GM21447 (cell line): ENCODE results near the gene ZNF284.
"Not testable (repeated sequence)": the region's sequence is repeated elsewhere in the genome, so short reads cannot be mapped to it uniquely, and the experiment has no call there.

Experiments
- ATAC-seq: cut with Tn5 transposase; IDR thresholded peaks from one replicate; pipeline ENCODE4 v1.9.1; 2021; ENCODE audit not compliant: unreplicated experiment

Gene ZNF284

GRCh38 chr19:44109458-44109857 lies 37.5 kb downstream of the ZNF284 start:
- no peak for ATAC-seq

- ATAC-seq, result no peak
Observed at GRCh38 chr19:44111910-44112463, 40.0 kb downstream of the ZNF284 start.

- no peak for ATAC-seq
Observed at GRCh38 chr19:44112802-44113137, 40.8 kb downstream of the ZNF284 start.

- peak; percentile 84 for ATAC-seq
Observed at GRCh38 chr19:44113138-44113783, 41.3 kb downstream of the ZNF284 start, which contains the start of gene ZNF225. ZNF225 (plus strand) TSS chr19:44113399; CDS start chr19:44115828, 2,429 bp downstream.

GRCh38 chr19:44113784-44114390 lies 41.9 kb downstream of the ZNF284 start:
- peak; percentile 5 for ATAC-seq

GRCh38 chr19:44121162-44121561 lies 49.2 kb downstream of the ZNF284 start:
- not testable (repeated sequence) for ATAC-seq

- ATAC-seq, result no peak
Observed at GRCh38 chr19:44131955-44132354, 60.0 kb downstream of the ZNF284 start.
